H1 (cell line): ENCODE results near the gene TAS2R50. TPM values are rescaled to one million over a fixed set of nuclear protein-coding genes. Genes with fewer than 3 reads are reported as not detected.

ENCODE experiments used
- CTCF ChIA-PET: fragments of 300-600 bp; sonication (Branson Sonifier 250); formaldehyde crosslinking; loops from one replicate; lab custom pipeline; 2021; ENCODE audit not compliant: partially characterized antibody; lab: Charles Lee
- POLR2A ChIA-PET: fragments of 300-600 bp; sonication (Branson Sonifier 250); formaldehyde crosslinking; loops from one replicate; lab custom pipeline; 2021; ENCODE audit warnings: inconsistent platforms; ENCODE audit not compliant: partially characterized antibody; lab: Charles Lee
- DNase-seq, 2 experiments: peaks; one replicate each; pipeline versions ENCODE4 v3.0.0 to v3.0.0-alpha.2; 2010 to 2022; ENCODE audit warnings: low spot score in 2 of 2, low read depth in 1 of 2, mixed read lengths in 1 of 2
- FAIRE-seq: peaks from 2 replicates; lab custom pipeline; 2011; peaks lifted over from hg19 to GRCh38; lab: Jason Lieb, UNC
- H2AFZ ChIP-seq: 2 replicates; pipeline ENCODE4 v1.8.1; 2012; ENCODE audit warnings: low read length, inconsistent platforms
- H2AK5ac ChIP-seq: 2 replicates; pipeline ENCODE4 v1.6.1; 2013; ENCODE audit warnings: low read depth, low read length
- H2BK120ac ChIP-seq: replicated peaks from 2 replicates; pipeline ENCODE3; 2013; ENCODE audit warnings: low read depth, low read length, inconsistent platforms
- H2BK12ac ChIP-seq: 2 replicates; pipeline ENCODE4 v1.6.1; 2013; ENCODE audit warnings: low read depth, low read length
- H2BK15ac ChIP-seq: 2 replicates; pipeline ENCODE4 v1.6.1; 2013; ENCODE audit warnings: low read length
- H2BK20ac ChIP-seq: 2 replicates; pipeline ENCODE4 v1.6.1; 2013; ENCODE audit warnings: low read length
- H2BK5ac ChIP-seq: 2 replicates; pipeline ENCODE4 v1.6.1; 2013; ENCODE audit warnings: low read depth, low read length
- H3K14ac ChIP-seq: 2 replicates; pipeline ENCODE4 v1.6.1; 2013; ENCODE audit warnings: inconsistent platforms; ENCODE audit not compliant: insufficient read length
- H3K18ac ChIP-seq: 2 replicates; pipeline ENCODE4 v1.6.1; 2013; ENCODE audit warnings: low read length; ENCODE audit errors: extremely low read depth
- H3K23ac ChIP-seq: 2 replicates; pipeline ENCODE4 v1.6.1; 2013; ENCODE audit warnings: inconsistent platforms; ENCODE audit not compliant: insufficient read length
- H3K23me2 ChIP-seq: 2 replicates; pipeline ENCODE4 v1.6.1; 2013; ENCODE audit warnings: low read depth, low read length
- H3K27ac ChIP-seq: 2 replicates; pipeline ENCODE4 v1.6.1; 2011; ENCODE audit warnings: low read depth, low read length, inconsistent platforms
- H3K27me3 ChIP-seq, 4 experiments: replicated peaks in 1 of 4; 1 replicate in 1 of 4; 2 replicates in 3 of 4; pipeline versions ENCODE4 v1.6.1 to v1.8.1; 2011 to 2013; ENCODE audit warnings: low read length in 3 of 4, mild to moderate bottlenecking in 3 of 4, inconsistent platforms in 2 of 4, mixed read lengths in 2 of 4, moderate library complexity in 1 of 4; ENCODE audit not compliant: control insufficient read depth in 3 of 4, insufficient read depth in 3 of 4; ENCODE audit errors: extremely low read depth in 1 of 4
- H3K36me3 ChIP-seq, 4 experiments: 2 replicates each; pipeline versions ENCODE4 v1.6.1 to v1.8.1; 2011 to 2013; ENCODE audit warnings: mild to moderate bottlenecking in 4 of 4, low read length in 3 of 4, moderate library complexity in 2 of 4, control low read depth in 1 of 4, inconsistent platforms in 1 of 4; ENCODE audit not compliant: insufficient read depth in 4 of 4, control insufficient read depth in 2 of 4
- H3K4ac ChIP-seq: replicated peaks from 2 replicates; pipeline ENCODE3; 2013; ENCODE audit warnings: low read length, low read depth, mixed read lengths, inconsistent platforms; ENCODE audit not compliant: insufficient read length
- H3K4me1 ChIP-seq, 4 experiments: replicated peaks in 1 of 4; 1 replicate in 1 of 4; 2 replicates in 3 of 4; pipeline versions ENCODE4 v1.6.1 to v1.8.1; 2011 to 2013; ENCODE audit warnings: low read length in 3 of 4, inconsistent platforms in 2 of 4, mixed read lengths in 1 of 4; ENCODE audit not compliant: insufficient read depth in 4 of 4, control insufficient read depth in 3 of 4
- H3K4me2 ChIP-seq, 2 experiments: 2 replicates each; pipeline versions ENCODE4 v1.6.1 to v1.8.1; 2011 to 2013; ENCODE audit warnings: low read depth in 2 of 2, low read length in 2 of 2, control low read depth in 1 of 2, inconsistent platforms in 1 of 2, mild to moderate bottlenecking in 1 of 2; ENCODE audit not compliant: insufficient read depth in 1 of 2
- H3K4me3 ChIP-seq, 4 experiments: fragments of 200-600, 300-600 bp in 1 of 4; sonication (generic), shearing (Covaris generic), sonication (Bioruptor Twin) in 1 of 4; 2 replicates each; pipeline versions ENCODE4 v1.5.1 to v1.8.1; 2011 to 2016; ENCODE audit warnings: low read length in 4 of 4, low read depth in 3 of 4, control low read depth in 2 of 4, inconsistent platforms in 2 of 4, mild to moderate bottlenecking in 2 of 4, mixed read lengths in 1 of 4, moderate library complexity in 1 of 4; ENCODE audit not compliant: insufficient read depth in 2 of 4; ENCODE audit errors: extremely low read depth in 1 of 4
- H3K56ac ChIP-seq: replicated peaks from 2 replicates; pipeline ENCODE3; 2013; ENCODE audit warnings: low read depth, mild to moderate bottlenecking, mixed read lengths, low read length, inconsistent platforms; ENCODE audit not compliant: insufficient read length
- H3K79me1 ChIP-seq: 2 replicates; pipeline ENCODE4 v1.6.1; 2013; ENCODE audit warnings: low read depth, low read length, control low read depth
- H3K79me2 ChIP-seq, 2 experiments: 2 replicates each; pipeline versions ENCODE4 v1.6.1 to v1.8.1; 2012 to 2013; ENCODE audit warnings: low read length in 2 of 2, mild to moderate bottlenecking in 2 of 2, inconsistent platforms in 1 of 2; ENCODE audit not compliant: insufficient read depth in 2 of 2, control insufficient read depth in 1 of 2
- H3K9ac ChIP-seq, 4 experiments: replicated peaks in 1 of 4; 1 replicate in 1 of 4; 2 replicates in 3 of 4; pipeline versions ENCODE4 v1.6.1 to v1.8.1; 2011 to 2013; ENCODE audit warnings: low read depth in 3 of 4, low read length in 3 of 4, control low read depth in 2 of 4, mild to moderate bottlenecking in 2 of 4, moderate library complexity in 2 of 4, inconsistent platforms in 1 of 4; ENCODE audit errors: extremely low read depth in 1 of 4
- H3K9me3 ChIP-seq, 2 experiments: 2 replicates each; pipeline versions ENCODE4 v1.6.1 to v1.8.1; 2012 to 2013; ENCODE audit warnings: mild to moderate bottlenecking in 2 of 2, moderate library complexity in 2 of 2, control low read depth in 1 of 2, inconsistent platforms in 1 of 2, low read depth in 1 of 2, low read length in 1 of 2, mixed read lengths in 1 of 2; ENCODE audit not compliant: insufficient read depth in 2 of 2
- H4K20me1 ChIP-seq, 2 experiments: replicated peaks in 1 of 2; 2 replicates each; pipeline versions ENCODE3 to v1.8.1; 2011 to 2013; ENCODE audit warnings: inconsistent platforms in 2 of 2, low read length in 2 of 2, mild to moderate bottlenecking in 1 of 2; ENCODE audit not compliant: insufficient read depth in 2 of 2, control insufficient read depth in 1 of 2
- H4K5ac ChIP-seq: 2 replicates; pipeline ENCODE4 v1.6.1; 2013; ENCODE audit warnings: low read length, low read depth, mixed read lengths, inconsistent platforms; ENCODE audit not compliant: insufficient read length
- H4K8ac ChIP-seq: 2 replicates; pipeline ENCODE4 v1.8.0; 2013; ENCODE audit warnings: mild to moderate bottlenecking, moderate library complexity, low read length, inconsistent platforms; ENCODE audit not compliant: insufficient read depth; ENCODE audit errors: extremely low read depth
- H4K91ac ChIP-seq: replicated peaks from 2 replicates; pipeline ENCODE3; 2013; ENCODE audit warnings: low read length, mixed read lengths, inconsistent platforms; ENCODE audit not compliant: insufficient read length
- ASH2L ChIP-seq: fragments of 200-600, 300-600 bp; sonication (generic); IDR thresholded peaks from one replicate; pipeline ENCODE4 v1.7.1; 2017; ENCODE audit warnings: low read length
- GABPA ChIP-seq: IDR thresholded peaks from 2 replicates; pipeline ENCODE4 v1.6.1; 2011; ENCODE audit warnings: mild to moderate bottlenecking, low read length, moderate library complexity, borderline replicate concordance; ENCODE audit not compliant: insufficient read depth
- HDAC2 ChIP-seq, 2 experiments: fragments of 300-600 bp in 1 of 2; sonication (generic) in 1 of 2; IDR thresholded peaks; 2 replicates each; pipeline ENCODE4 v1.6.1; 2011 to 2012; ENCODE audit warnings: low read depth in 2 of 2, low read length in 2 of 2, mild to moderate bottlenecking in 2 of 2, moderate library complexity in 2 of 2, borderline replicate concordance in 1 of 2, inconsistent platforms in 1 of 2
- JUND ChIP-seq: IDR thresholded peaks from 2 replicates; pipeline ENCODE4 v1.6.1; 2011; ENCODE audit warnings: mild to moderate bottlenecking, improper control_type of control experiment, low read length
- RAD21 ChIP-seq, 2 experiments: IDR thresholded peaks in 1 of 2; conservative IDR thresholded peaks in 1 of 2; 2 replicates each; pipeline ENCODE4 v1.6.1; 2011; ENCODE audit warnings: low read depth in 2 of 2, low read length in 2 of 2, improper control_type of control experiment in 1 of 2, inconsistent platforms in 1 of 2, mild to moderate bottlenecking in 1 of 2, moderate library complexity in 1 of 2
- SAP30 ChIP-seq: fragments of 300-600 bp; sonication (generic); IDR thresholded peaks from 2 replicates; pipeline ENCODE4 v1.7.1; 2012; ENCODE audit warnings: low read length, moderate library complexity, mild to moderate bottlenecking, inconsistent platforms; ENCODE audit not compliant: insufficient read depth, insufficient replicate concordance
- YY1 ChIP-seq: IDR thresholded peaks from 2 replicates; pipeline ENCODE4 v1.6.1; 2011; ENCODE audit warnings: low read depth, mild to moderate bottlenecking, low read length
- polyA plus RNA-seq, 7 experiments: library from polyadenylated mRNA; depleted of rRNA in 3 of 7; stranded (reverse) in 5 of 7; unstranded in 2 of 7; fragments of >200 nt in 5 of 7; fragments of 200-250 nt in 2 of 7; gene quantifications; 1 replicate in 5 of 7; 2 replicates in 1 of 7; 4 replicates in 1 of 7; pipeline versions ENCODE4 v1.2.1 to v1.2.3, GENCODE V29; 2011 to 2013; ENCODE audit warnings: missing spikeins in 2 of 7, mixed read lengths in 2 of 7
- total RNA-seq: library from RNA; stranded (reverse); fragmentation: NEBNext Ultra II Directional; extraction: Animal tissue kit (Norgen Biotek cat#: 25700); gene quantifications from 2 replicates; pipeline ENCODE4 v1.2.1, GENCODE V29; 2021

The TAS2R50 gene
- total and polyA plus RNA-seq, 2 of the 8 experiments (the other 6 are each of a cell fraction or from before 2014, with no cell fraction given), result 0.11 to 0.50 TPM

DNA sequence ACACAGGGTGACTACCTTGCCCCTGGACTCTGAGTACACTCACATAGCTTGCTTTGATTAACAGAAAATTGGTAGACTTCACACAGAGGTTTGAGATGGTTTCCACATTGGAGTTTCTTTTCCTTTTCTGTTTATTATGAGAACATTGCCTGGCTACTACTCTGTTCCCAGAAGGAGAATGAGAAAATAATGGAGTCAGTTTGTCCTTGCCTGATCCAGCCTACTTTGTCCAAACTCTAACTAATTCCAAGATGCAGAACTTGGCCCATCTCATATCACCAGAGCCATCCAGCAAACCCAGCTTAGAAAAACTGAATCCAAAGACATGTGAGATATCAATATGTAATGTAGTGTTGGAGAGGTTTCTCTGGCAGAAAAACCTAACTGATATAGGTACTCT lies 20.4 kb downstream of the TAS2R50 start:
- Histone ChIP-seq H3K23ac (no peak overlapping the region), H2BK20ac (no peak overlapping the region), H3K9ac (no peak overlapping the region), H3K4me2 (no peak overlapping the region), H3K23me2 (no peaks in the 10 kb centered on the region), H3K4me3 (no peak overlapping the region), H2AK5ac (no peak overlapping the region), H3K79me1 (no peaks in the 10 kb centered on the region; the same call in 1 of the 2 replicates), H2BK12ac (no peak overlapping the region), H3K27ac (no peak overlapping the region), H3K36me3 (no peaks in the 10 kb centered on the region), H2BK120ac (no peak overlapping the region), H3K9me3 (peaks cover 0 to 2% of the 10 kb centered on the region in 2 experiments; a peak in 1 of 4 replicates), H3K14ac (no peak overlapping the region), H2BK15ac (no peak overlapping the region), H3K4me1 (no peaks in the 10 kb centered on the region), H3K79me2 (no peaks in the 10 kb centered on the region), H3K56ac (no peak overlapping the region), H4K5ac (no peak overlapping the region), H2BK5ac (no peak overlapping the region), H3K18ac (no peak overlapping the region), H4K8ac (no peak overlapping the region), H2AFZ (no peak overlapping the region), H4K91ac (no peak overlapping the region), H3K27me3 (no peaks in the 10 kb centered on the region), H4K20me1 (no peaks in the 10 kb centered on the region), H3K4ac (no peak overlapping the region)
- no peak for TF ChIP-seq SAP30
- TF ChIP-seq GABPA, result no peak
- no peak for TF ChIP-seq ASH2L
- no peak for TF ChIP-seq RAD21 (IDR thresholded peaks at IDR 0.05 in 1 of 2, conservative IDR thresholded peaks at IDR 0.05 in 1 of 2; ENCODE audit: low read depth in 2 of 2, low read length in 2 of 2)
- no peak for TF ChIP-seq YY1
- TF ChIP-seq JUND, result no peak
- no peak for TF ChIP-seq HDAC2 (IDR thresholded peaks at IDR 0.05; ENCODE audit: borderline replicate concordance in 1 of 2, low read depth in 2 of 2, low read length in 2 of 2)
- POLR2A ChIA-PET, result no interaction called here
- DNase-seq (no peak), FAIRE-seq (no peak)
- CTCF ChIA-PET, result interaction anchor here (0.6 kb wide), 1 partner anchor 655 kb away, joined by 3 read pairs; no protein-coding TSS in a partner anchor
